OCI-LY3 (cell line): ENCODE data around the gene PNMT.

Experiments used
- EZH2phosphoT487 ChIP-seq: fragments of 200-600 bp; shearing (Covaris generic); IDR thresholded peaks from 2 replicates; pipeline ENCODE4 v1.6.1; 2018; ENCODE audit warnings: antibody characterized with exemption, mixed run types, low read depth
- TF ChIP-seq, protein P1 (sequence below): fragments of 200-600, 300-600 bp; sonication (generic); IDR thresholded peaks from 2 replicates; pipeline ENCODE4 v1.5.1; 2014; ENCODE audit warnings: antibody characterized with exemption, low read length, low read depth

DNA sequence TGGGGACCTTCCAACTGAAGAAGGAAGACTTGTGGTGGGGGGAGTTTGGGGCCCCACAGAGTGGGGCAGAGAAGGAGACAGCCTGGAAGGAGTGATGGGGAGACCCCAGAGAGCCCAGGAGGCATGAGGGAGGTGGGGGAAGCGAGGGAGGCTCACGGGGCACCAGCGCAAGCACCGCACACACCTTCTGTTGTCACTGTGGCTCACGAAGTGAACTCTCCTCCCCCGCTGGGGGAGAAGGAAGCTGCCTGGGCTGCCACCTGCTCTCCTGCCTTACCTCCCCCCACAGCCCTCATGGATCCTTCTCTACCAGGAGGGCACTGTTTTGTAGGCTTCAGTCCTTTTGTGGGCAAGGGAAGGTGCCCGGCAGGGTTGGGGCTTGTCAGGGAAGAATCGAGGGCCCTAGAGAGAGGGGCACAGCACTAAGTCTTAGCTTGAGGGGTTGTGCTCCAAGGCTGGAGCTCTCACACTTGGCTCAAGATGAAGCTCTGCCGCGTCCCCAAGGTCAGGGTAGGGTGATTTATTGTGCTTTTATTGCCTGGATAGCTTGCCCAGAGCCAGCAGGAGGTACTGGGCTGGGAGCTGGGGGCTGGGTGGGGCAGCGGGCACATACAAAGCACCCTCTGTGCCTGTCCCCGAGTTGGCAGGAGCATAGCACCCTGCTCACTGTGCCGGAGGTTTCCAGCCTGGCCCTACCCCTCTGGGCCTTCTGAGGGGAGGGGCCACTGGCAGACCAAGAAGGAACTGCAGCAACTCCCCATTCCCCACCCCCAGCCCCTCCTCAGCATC is 35.9 kb upstream of the PNMT start:
- TF ChIP-seq, protein P1, sequence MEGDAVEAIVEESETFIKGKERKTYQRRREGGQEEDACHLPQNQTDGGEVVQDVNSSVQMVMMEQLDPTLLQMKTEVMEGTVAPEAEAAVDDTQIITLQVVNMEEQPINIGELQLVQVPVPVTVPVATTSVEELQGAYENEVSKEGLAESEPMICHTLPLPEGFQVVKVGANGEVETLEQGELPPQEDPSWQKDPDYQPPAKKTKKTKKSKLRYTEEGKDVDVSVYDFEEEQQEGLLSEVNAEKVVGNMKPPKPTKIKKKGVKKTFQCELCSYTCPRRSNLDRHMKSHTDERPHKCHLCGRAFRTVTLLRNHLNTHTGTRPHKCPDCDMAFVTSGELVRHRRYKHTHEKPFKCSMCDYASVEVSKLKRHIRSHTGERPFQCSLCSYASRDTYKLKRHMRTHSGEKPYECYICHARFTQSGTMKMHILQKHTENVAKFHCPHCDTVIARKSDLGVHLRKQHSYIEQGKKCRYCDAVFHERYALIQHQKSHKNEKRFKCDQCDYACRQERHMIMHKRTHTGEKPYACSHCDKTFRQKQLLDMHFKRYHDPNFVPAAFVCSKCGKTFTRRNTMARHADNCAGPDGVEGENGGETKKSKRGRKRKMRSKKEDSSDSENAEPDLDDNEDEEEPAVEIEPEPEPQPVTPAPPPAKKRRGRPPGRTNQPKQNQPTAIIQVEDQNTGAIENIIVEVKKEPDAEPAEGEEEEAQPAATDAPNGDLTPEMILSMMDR, result no peak
- TF ChIP-seq EZH2phosphoT487, result no peak
